ENCODE data around the gene STAG2.

STAG2 gene

DNA sequence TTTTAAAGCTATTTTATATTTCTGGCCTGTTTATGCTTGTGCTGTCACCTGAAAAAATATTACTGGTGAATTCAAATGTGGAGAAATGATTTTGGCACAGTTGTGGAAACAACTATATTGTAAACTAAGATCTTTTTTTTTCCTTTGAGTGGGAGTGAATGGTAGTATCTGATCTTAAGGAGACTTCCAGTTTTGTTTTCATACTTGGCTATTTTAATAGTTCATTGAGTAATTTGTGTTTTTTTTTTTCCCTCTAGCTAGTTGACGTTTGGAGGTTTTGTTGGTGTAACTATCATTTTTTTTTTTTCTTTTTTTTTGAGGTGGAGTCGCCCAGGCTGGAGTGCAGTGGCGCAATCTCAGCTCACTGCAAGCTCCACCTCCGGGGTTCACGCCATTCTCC is 10.5 kb downstream of the STAG2 start:
- no peak overlapping the region for H3K4me3 ChIP-seq (ENCODE audit: low read depth, low read length)
- DNase-seq (ENCODE audit: low read depth): no peak

GRCh38 chrX:123973921-123974320 is 12.4 kb downstream of the STAG2 start:
- DNase-seq (ENCODE audit: low read depth): no peak
- H3K4me3 ChIP-seq (ENCODE audit: low read depth, low read length): no peak overlapping the region

DNA sequence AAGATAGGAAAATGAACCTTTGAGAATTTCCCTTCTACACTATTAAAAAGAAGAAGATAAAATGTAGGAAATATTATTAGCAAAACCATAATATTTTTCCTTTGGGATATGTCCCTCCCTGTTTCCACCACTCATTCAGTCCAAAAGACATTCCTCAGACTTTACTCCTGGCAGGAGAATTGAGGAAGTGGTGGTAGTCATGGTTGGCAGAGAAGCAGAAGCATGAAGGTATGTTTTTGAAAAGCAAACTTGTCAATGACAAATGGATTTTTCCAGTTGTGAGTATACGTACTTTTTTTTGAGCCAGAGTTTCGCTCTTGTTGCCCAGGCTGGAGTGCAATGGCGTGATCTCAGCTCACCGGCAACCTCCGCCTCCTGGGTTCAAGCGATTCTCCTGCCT is 13.7 kb downstream of the STAG2 start:
- no peak for DNase-seq (ENCODE audit: low read depth)
- H3K4me3 ChIP-seq (ENCODE audit: low read depth, low read length): no peak overlapping the region

- no peak for DNase-seq (ENCODE audit: low read depth)
- no peak overlapping the region for H3K4me3 ChIP-seq (ENCODE audit: low read depth, low read length)
Observed at GRCh38 chrX:123976706-123977316, 15.3 kb downstream of the STAG2 start.

DNA sequence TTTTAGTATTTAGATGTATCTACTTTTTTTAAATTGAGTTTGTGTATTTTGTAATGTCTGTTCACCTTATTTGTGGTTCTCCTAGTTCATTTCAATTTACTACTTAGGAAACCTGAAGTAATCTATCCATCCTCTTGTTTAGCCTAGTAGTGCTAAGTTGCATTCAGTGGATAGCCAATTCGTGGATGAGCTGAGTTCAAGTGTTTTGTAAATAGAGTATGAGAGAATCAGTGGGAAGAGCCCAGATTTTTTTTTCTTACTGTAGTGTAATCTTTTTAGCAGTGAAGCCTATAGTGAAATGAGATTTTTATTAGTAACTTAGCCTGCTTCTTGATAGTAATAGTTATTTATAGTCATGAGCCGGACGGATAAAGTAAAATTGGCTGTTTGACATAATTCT is 21.7 kb downstream of the STAG2 start:
- no peak overlapping the region for H3K4me3 ChIP-seq (ENCODE audit: low read depth, low read length)
- no peak for DNase-seq (ENCODE audit: low read depth)

DNA sequence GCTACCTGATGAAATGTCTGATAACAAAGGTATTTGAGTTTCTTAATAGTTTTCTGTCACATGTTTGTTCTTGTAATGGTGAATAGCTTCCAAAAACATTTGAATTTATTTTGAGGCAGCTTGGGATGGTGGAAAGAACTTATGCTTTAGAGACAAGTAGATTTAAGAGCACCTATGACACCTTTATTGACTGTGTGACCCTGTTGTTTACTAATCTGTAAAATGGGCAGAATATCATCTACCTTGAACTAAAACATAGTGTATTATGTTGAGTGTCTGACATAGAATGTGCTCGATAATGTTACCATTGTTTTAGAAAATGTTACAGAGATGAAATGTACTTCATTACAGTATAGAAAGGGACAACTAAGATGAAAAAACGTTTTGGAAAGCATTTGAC is 24.9 kb downstream of the STAG2 start:
- DNase-seq (ENCODE audit: low read depth): no peak
- H3K4me3 ChIP-seq (ENCODE audit: low read depth, low read length): no peak overlapping the region

DNA sequence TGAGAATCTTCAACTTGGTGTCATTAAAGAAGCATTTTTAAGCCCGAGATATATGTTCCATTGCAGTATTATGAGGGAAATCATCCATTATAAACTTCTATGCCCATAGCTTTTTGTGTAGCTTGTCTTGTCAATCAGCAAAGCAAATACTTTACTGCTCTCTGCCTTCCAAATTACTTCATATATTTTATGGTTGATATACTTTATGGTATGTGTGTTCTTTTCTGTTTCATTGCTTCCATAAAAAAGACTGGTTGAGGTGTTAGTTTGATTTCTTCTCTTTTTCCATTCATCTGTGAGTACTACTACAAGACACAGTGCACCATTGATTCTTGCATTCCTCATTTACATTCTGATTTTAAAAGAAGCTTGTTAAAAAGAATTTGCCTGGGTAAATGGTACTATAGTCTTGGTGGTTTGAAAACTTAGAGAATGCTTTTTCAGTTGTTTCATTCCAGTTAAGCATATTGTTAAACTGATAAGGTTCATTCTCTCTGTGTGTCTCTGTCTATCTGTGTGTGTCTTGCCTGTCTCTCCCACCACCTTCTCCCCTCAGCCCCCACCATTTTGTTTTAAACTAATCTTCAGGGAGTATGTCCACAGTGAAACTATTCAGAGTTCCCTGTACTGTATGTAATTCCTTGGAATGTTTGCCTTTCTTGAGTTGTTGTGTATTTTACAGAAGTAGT is 27.1 kb downstream of the STAG2 start:
- H3K4me3 ChIP-seq (ENCODE audit: low read depth, low read length): no peak overlapping the region
- no peak for DNase-seq (ENCODE audit: low read depth)

GRCh38 chrX:123989235-123989634 is 27.7 kb downstream of the STAG2 start:
- H3K4me3 ChIP-seq (ENCODE audit: low read depth, low read length): no peak overlapping the region
- no peak for DNase-seq (ENCODE audit: low read depth)

GRCh38 chrX:123990169-123990568 is 28.7 kb downstream of the STAG2 start:
- DNase-seq (ENCODE audit: low read depth): no peak
- H3K4me3 ChIP-seq (ENCODE audit: low read depth, low read length): no peak overlapping the region

GRCh38 chrX:123990602-123991001 is 29.1 kb downstream of the STAG2 start:
- DNase-seq (ENCODE audit: low read depth): no peak
- no peak overlapping the region for H3K4me3 ChIP-seq (ENCODE audit: low read depth, low read length)

GRCh38 chrX:123993326-123993725 is 31.8 kb downstream of the STAG2 start:
- peak; percentile 24 for DNase-seq (ENCODE audit: low read depth)
- no peak overlapping the region for H3K4me3 ChIP-seq (ENCODE audit: low read depth, low read length)

- no peak overlapping the region for H3K4me3 ChIP-seq (ENCODE audit: low read depth, low read length)
- no peak for DNase-seq (ENCODE audit: low read depth)
Observed at GRCh38 chrX:123993904-123994635, 32.6 kb downstream of the STAG2 start.

- no peak for DNase-seq (ENCODE audit: low read depth)
- H3K4me3 ChIP-seq (ENCODE audit: low read depth, low read length): no peak overlapping the region
Observed at GRCh38 chrX:123994730-123995129, 33.2 kb downstream of the STAG2 start.

- H3K4me3 ChIP-seq (ENCODE audit: low read depth, low read length): no peak overlapping the region
- DNase-seq (ENCODE audit: low read depth): no peak
Observed at GRCh38 chrX:124001581-124001980, 40.1 kb downstream of the STAG2 start.

DNA sequence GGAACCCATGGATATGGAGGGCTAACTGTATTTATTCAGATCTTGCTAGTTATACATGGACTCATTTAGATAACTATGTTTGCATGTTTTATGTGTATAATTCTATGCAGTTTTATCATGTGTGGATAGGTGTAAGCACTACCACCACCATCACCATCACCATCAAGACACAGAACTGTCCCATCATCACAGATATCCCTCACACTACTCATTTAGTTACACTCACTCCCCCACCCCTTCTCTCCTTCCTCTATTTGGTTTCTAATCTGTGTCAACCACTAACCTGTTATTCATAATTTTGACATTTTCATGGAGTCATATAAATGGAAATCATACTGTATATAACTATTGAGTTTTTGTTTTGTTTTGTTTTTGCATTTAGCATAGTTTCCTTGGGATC is 43.7 kb downstream of the STAG2 start:
- no peak for DNase-seq (ENCODE audit: low read depth)
- no peak overlapping the region for H3K4me3 ChIP-seq (ENCODE audit: low read depth, low read length)

GRCh38 chrX:124010157-124010556 is 48.7 kb downstream of the STAG2 start:
- no peak for DNase-seq (ENCODE audit: low read depth)
- no peak overlapping the region for H3K4me3 ChIP-seq (ENCODE audit: low read depth, low read length)

DNA sequence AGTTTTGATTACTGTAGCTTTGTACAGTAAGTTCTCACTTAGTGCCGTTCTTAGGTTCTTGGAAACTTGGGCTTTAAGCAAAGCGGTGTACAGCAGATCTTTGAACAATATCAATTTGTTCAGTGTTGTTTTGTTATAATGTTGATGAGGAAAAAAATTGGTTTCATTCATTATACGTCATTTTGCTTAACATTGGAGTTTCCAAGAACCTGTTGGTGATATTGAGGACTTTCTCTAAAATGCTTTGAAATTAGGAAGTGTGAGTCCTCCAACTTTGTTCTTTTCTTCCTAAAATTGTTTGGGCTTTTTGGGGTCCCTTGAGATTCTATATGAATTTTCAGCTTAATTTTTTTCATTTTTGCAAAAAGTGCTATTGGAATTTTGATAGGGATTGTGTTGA is 49.1 kb downstream of the STAG2 start:
- no peak overlapping the region for H3K4me3 ChIP-seq (ENCODE audit: low read depth, low read length)

GRCh38 chrX:124015721-124016120 is 54.2 kb downstream of the STAG2 start:
- no peak for DNase-seq (ENCODE audit: low read depth)
- H3K4me3 ChIP-seq (ENCODE audit: low read depth, low read length): no peak overlapping the region

More for the DNA sequence above, 49.1 kb downstream of the STAG2 start:
- DNase-seq (ENCODE audit: low read depth): no peak

DNA sequence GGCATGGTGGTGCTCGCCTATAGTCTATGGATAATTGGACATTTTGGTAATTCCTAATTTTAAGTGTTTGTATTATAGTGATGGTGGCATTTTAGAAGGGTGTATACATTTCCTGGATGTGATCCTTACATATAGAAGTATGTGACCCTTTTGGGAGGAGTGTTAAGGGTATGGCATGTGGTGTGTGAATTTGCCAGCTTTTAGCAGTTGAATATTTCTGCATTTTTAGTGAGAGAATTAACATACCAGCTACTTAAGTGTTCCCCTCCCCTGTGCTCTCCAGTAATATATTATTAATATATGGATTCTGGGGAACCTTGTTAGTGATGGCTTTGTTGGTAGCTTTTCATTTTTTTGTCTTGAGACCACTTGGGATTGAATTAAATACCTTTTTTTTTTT is 55.3 kb downstream of the STAG2 start:
- DNase-seq (ENCODE audit: low read depth): no peak
- H3K4me3 ChIP-seq (ENCODE audit: low read depth, low read length): no peak overlapping the region

DNA sequence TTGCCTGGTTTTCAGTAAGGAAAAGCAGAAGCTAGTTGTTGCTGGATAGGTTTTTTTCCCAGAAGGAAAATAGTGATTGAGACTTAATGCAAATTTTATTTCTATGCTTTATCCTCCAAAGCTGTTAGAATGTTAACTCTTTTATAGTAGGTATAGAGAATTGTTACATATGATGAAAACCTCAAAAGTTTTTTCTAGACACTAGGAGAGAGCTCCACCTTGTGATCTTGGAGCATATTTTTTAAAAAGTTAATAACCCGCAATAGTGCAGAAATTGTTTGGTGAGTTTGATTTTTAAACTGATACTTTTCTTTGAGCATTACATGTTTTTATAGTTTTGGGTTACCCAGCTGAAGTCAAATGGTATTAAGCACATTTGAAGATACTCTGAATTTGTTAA is 56.5 kb downstream of the STAG2 start:
- no peak overlapping the region for H3K4me3 ChIP-seq (ENCODE audit: low read depth, low read length)
- DNase-seq (ENCODE audit: low read depth): no peak

GRCh38 chrX:124023838-124024238 is 62.3 kb downstream of the STAG2 start:
- no peak for DNase-seq (ENCODE audit: low read depth)
- no peak overlapping the region for H3K4me3 ChIP-seq (ENCODE audit: low read depth, low read length)
